Activated CD4-positive, alpha-beta T cell treated with anti-CD3 and anti-CD28 coated beads, Interleukin-2, Interleukin-4, amounts not matched to agents 100 ng/mL and 50 ng/mL, durations not matched to agents 16 hours and 8 hours (primary cell): ENCODE measurements around the gene THOC7.

Source experiments
- DNase-seq: peaks from one replicate; pipeline ENCODE4 v3.0.0-alpha.2; 2020; ENCODE audit warnings: low spot score

Gene THOC7

DNA sequence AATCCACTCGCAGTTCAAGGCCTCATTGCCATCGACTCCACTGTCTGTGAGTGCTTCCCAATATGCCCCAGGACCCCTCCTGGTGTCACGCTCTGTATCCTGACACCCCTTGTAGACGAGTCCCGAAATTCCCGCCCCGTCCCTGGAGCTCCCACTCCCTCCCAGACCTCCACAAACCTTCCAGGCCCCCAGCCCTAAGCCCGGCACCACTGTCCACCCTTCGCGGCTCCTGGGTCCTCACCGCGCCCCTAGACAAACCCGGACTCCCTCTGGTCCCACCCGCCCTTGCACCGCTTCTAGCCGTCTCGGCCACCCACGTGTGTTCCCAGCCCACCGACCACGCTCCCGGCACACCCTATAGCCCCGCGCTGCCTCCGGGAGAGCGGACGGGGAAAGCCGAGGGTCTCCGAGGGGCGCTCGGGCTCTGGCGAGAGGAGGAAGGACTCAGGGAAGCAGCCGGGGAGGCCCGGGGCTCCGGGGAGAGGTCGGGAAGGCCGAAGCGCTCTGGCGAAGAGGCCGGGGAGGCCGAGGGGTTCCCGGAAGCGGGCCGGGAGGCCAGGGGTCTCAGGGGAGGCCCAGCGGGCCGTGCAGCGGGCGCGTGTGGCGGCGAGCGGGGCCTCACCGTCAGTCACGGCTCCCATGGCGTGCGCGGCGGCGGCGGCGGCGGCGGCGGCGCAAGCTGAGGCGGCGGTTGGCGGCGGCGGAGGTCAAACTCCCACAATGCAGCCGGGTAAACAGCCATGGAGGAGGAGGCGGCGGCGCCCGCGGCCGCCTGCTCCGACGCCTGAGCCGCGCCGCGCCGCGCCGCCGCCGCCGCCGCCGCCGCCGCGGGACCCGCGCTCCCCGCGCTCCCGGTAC, at the start of gene THOC7, which contains the start of gene ATXN7:
Gene THOC7 (minus strand): TSS at position 656 of the 858 bp plus-strand sequence. CDS start 15 bp downstream, at position 641.
Gene ATXN7 (plus strand): TSS at position 718 of the 858 bp plus-strand sequence. CDS start 48,732 bp downstream, outside the sequence.
- peak; percentile 63 for DNase-seq

DNA sequence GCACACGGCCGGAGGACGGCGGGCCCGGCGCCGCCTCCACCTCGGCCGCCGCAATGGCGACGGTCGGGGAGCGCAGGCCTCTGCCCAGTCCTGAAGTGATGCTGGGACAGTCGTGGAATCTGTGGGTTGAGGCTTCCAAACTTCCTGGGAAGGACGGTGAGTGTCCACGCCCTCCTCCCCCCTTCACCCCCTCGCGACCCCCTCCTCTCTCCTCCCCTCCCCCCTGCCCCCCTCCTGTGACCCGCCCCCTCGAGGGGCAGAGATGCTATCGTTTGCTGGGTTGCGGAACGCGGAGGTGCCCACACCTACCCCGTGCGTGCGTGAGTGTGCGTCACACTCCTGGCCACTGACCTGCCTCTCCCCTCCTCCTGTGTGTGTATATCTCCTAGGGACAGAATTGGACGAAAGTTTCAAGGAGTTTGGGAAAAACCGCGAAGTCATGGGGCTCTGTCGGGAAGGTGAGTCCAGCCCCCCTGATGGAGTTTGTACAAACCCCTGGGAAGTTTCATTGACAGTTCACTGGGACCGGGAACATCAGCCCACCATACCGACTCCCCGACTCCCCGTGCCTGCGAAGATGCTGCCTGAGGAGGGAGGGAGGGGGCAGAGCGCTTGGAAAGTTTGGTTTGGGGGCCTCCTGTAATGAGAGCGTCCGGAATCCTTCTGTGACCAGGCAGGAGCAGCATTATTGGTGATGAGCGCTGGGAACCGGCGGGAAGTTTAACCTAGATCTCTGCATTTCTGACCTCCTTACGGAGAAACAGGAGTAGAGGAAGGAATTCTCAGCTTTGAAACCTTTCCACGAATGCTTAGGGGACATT, 49.4 kb upstream of the THOC7 start:
- DNase-seq = peak; percentile 34

DNA sequence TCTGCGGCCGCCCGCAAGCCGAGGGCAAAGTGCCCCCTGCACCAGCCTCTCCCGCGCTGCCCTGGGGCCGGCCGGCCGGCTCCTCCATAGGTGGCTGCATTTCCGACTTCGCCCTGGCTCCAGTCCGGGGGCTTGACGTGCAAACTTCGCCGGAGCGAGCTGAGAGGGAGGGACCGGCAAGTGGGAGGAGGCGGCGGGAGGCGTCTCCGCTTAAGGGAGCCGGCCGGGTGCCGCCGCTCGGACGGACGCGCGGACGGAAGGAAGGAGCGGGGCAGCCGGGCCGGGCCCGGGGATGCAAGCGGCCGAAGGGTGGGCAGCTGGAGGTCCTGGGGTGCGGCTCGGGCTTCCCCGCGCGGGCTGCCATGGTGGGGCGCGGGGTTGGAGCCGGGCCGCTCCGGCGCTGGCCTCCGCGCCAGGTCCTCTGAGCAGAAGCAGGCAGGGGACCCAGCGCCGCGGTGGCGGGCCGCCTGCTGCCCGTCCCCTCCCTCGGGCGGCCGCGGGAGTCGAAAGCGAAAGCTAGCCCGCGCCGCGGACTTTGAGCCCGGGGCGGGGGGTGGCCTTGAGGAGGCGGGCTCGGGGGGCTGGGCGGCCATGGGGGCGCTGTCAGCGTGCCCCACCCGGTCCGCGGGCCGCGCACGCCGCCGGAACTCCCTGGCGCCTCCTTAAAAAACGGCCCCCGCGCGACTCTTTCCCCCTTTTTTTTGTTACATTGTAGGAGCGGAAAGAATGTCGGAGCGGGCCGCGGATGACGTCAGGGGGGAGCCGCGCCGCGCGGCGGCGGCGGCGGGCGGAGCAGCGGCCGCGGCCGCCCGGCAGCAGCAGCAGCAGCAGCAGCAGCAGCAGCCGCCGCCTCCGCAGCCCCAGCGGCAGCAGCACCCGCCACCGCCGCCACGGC, 48.5 kb upstream of the THOC7 start, which contains the start of gene SCAANT1:
Gene SCAANT1 (minus strand): TSS at position 511 of the 895 bp plus-strand sequence.
- DNase-seq = peak; percentile 75

DNA sequence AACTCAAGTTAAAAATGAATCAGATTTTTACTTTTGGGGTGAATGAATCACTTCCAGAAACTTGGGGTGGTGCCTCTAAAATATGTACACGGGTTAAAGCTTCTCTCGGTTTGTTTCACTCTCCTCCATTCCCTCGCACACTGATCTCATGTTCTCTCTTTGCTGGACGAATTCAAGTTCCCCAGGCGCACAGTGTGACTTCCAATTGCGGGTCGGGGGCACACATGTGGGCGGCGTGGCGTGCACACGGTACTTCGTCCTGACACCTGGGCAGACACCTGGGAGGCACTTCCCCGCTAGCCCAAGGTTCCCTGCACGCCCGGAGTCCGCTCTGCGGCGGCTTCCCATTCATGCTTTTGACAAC, 47.9 kb upstream of the THOC7 start:
- peak; percentile 48 for DNase-seq

DNA sequence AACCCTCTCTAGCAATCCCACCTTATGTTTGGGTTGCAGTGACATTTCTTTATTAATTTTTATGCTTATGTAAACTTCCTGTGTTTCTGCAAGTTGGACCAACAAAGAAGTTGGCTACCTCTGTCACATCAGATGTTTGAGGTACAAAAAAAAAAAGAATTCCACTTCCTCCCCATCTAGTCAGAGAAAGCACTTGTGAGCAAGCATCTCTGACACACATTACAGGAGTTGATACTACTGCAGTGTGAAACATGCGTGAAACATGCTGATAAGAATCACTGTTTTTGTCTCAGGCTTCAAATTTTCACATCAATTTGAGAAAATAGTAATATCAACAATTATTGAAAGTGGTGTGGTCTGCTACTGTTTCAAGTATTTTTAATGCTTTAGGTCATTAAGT, 47.3 kb upstream of the THOC7 start:
- peak; percentile 50 for DNase-seq

DNA sequence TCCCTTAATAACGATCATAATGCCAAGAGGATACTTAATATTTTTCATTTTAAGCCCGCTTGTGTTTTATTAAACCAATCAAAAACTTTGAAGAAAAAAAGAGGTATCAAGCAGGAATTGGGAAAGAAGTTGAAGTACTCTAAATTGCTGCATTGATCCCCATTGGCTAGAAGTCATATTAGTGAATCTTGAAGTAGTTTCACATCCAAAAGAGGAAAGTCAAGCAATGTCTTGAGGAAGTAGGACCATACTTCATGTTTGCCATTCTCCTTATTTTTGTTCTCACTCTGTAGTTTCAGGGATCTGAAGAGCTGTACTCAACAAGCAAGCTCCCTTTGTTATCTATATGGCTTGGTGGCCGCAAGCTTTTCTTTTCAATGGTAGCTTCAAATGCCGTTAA, 46.4 kb upstream of the THOC7 start:
- no peak for DNase-seq

DNA sequence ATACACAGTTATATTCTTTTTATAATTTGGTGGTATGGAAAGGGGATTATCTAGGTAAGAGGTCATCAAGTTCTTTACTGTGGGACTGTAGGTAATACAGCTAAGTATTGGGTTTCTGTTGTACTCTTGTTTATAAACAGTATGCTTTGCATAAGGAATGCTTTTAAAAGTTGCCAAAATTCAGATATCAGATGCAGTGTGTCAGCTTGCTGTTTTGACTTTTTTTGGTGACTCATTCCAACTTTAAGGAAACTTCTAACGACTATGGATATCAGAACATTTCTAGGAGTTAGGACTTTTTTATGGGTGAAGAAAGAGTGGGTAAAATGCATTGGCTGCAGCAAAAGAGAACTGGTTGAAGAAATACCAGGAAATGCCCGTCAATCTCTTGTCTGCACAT, 45.8 kb upstream of the THOC7 start:
- no peak for DNase-seq

DNA sequence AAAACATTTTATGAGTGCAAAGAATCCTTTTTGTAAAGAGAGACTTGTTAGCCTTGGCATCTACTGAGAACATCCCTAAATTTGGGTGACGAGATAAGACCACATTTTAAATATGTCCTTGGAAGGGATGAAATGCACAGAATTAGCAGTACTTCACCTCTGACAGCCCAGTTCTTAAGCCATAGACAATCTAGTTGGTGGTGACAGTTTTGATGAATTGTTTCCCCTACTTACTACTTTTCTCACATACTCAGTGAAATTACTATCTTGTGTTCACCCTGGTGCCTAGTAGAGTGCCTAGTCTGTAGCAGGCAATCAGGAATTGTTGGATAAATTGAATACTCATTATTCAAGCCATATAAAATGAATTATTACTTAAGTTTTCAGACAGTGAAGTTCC, 45.2 kb upstream of the THOC7 start:
- no peak for DNase-seq

DNA sequence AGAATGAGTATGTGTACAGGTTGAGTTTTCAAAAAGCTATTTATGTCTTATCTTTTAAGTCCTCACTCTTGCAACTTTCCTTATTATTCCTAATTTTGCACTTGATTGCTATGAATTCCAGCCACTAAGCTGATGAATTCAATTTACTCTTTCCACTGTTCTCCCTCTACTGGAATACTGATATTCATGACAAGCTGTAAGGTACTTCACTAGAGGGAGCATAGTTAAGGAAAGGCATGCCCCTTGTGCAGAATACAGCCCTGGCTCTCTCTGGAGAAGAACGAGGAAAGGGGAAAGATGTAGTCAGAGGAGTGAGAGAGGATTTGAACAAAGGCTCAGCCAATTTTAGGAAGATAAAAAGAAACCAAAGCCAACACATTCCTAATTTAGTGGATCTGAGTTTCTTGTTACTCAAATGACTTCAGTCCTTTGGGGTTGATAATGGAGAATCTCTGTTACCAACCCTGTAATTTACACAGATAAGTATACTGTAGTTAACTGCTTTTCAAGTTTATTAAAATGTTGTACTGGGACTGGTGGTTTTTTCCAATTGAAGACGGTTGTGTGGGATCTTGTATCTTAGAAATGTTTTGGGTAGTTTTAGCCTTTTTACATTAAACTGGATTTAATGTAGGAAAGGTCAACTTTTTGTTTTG, 44.6 kb upstream of the THOC7 start:
- no peak for DNase-seq

DNA sequence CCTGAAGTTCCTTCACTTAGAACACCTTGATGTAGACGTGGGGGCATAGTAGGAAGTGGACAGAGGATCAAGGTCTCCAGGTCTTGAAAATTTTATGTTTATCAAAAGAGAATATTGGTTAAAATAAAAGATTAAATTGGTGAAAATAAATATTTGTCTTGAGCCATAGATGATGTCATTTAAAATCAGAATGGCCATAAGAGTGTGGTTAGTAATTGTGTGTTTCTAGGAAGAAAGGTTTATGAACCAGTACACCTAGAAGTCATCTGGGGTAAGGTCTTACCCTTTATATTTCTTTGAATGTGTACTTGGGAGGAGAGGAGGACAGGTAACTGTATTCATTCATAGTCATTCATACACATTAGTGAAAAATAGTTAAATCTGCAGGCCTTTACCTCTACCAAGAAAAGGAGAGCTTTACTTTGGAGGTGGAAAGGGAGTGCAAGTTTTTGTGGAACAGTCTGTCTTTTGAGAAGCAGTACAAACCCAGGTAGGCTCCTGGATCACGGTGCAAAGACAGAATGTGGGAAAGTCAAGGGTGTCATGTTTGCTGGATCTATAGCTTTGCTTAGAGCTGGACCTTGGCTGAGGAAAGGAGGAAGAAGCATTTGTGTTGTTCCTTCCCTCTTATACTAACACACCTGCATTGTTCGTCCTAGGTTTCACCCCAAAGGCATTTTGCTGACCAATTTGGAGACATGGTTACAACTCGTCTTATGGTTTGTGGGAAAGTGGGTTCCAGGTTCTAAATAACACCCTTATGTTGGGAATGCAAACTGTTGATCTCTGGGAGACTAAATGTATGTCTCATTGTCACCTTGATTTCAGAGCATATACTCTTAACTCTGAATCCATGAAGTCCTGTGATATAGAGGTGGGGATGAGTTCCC, 42.4 kb upstream of the THOC7 start:
- DNase-seq = no peak

DNA sequence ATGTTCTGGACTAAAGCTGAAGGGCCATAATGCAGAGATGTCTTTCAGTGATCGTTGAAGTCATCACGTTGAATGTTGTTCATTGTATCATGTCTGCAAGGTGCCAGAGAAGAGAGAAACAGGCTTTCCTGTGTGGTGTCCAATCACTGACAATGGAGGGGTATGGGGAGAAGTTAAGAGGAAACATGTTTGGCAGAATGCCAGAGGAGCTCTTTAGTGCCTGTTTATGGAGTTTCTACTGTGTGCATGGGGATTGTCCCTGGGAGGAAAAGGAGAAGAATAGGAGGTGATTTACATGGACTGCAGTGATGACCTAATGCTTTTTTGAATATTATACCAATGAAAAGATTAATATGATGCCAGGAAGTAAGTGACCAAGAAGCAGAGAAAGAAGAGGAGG, 36.9 kb upstream of the THOC7 start:
- DNase-seq = no peak

DNA sequence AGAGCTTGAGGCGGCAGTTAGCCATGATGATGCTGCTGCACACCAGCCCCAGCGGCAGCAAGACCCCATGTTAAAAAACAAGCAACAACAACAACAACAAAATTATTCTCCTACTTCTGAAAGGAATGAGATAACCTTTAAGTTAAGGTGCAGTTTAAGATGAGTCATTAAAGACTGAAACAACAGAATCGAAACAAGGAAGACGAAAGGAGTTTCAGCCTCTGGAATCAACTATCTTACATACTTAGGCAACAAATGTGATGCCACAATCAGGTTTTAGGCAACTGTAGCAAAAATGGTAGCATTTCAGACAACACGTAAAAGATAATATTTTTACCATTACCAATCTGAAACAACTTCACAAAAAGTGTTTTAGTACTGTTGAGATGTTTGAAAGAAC, 36.4 kb upstream of the THOC7 start:
- DNase-seq = no peak

DNA sequence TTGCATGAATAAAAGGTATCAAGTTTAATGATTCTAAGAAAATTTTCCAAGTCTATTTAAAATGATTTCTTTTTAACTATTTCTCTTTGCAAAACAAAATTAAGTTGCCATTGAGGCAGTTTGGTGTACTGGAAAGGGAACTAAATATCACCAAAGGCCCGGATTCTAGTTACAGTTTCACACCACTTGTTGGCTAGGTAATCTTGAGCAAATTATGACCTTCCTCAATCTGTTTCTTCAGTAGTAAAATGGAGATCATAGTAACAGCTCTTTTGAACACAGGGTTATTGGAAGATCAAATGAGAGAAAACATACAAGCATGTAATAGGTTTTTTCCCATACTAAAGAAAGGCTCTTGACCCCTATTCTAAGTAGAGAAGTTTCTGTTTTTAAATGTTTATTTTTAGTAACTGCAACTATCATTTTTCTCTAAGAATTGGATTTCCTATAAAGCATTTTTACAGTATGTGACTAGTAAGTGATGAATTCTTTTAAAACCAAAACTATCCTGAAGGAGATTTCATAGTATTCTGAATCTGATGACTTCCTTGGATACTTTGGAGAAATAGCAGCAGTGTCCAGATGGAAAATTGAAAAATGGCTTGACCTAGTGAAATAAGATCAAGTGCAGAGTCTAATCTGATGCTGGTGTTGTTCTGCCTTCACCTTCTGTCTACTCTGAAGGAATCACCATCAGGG, 32.9 kb upstream of the THOC7 start:
- DNase-seq = no peak

DNA sequence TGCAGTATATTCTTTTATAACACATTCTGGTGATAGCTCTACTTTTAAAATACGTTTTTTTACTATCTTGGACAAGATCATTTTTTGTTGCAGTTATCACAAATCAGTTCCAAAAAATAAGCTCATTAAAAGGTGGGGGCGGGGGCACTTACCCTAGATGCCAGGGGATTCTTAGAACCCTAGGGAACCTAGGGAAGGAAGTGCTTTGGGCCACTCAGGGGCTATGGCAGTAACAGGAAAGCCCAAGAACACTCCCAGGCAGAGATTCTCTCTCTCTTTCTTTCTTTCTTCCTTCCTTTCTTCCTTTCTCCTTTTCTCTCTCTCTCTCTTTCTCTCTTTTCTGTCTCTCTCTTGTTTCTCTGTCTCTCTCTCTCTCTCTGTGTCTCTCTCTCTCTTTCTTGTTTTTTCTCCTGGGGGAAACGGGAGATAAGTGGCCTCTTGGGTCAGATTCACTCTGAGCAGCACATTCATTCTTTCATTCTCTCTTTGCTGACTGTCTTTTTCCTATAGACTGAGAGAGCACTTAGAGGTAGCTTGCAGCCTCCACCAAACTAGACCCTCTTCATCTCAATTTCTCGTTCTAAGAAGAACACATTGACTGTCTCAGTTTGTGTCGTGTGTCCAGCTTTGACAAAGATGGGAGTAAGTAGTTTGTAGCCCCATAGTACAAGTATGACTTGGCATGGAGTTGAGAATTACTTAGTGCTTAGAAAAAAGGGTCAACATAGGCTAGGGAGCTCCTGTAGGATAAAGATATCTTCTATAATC, 32.0 kb upstream of the THOC7 start:
- DNase-seq = peak; percentile 30

DNA sequence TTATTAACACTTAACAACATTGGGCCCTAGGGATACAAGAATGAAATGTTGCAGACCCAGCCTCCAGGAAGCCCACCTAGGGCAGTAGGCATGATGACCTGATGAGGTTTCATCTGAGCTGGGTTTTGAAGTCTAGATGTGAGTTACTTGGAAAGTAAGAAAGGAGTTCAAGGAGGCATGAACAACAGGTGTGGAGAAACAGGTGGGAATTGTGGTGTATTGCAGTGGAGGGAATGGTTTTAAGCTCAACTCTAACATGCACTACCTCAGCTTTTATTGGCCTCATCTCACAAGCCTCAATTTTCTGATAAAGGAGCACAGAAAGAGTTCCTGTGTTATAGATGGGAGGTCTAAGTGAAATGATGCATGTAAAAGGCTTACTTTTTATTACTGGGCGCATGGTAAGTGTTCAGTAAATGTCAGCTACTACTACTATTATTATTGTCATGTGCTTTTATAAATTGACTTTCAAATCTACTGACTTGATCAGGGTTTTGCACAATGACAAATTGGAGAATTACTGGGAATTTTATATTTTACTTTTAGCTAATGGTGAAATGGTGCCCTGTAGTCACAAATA, 29.3 kb upstream of the THOC7 start:
- DNase-seq = no peak

DNA sequence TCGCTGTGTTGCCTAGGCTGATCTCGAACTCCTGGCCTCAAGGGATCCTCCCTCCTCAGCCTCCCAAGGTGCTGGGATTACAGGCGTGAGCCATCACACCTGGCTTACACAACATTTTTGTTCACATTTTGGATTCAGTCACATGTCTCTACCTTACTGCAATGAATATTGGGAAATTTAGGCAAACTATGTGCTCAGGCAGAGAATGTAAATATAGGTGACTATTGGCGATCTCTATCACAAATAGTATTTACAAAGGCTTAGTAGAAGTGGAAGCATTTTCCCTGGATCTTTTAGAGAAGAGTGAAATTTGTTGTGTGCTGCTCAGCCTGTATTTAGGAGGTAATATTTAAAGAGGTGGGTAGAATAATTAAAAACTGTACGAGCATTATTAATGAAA, 27.9 kb upstream of the THOC7 start:
- no peak for DNase-seq

DNA sequence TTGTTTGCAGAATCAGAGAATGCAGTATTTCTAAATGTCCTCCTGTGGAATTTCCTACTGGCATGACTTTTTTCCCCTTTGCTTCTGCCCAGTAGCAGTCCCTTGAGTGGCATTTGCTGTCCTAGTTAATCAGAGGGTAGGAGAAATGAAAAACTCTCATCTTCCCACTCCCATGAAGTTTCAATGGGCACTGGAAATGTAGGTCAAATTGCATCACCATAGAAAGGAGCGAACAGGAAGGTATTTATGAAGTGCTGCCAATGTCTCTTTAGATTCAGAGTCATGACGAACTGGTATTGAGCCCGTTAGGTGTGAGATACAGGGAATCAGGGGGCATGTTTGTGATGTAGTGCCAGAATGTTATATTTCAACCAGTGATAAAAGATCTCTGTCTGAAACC, 23.3 kb upstream of the THOC7 start:
- DNase-seq = no peak

DNA sequence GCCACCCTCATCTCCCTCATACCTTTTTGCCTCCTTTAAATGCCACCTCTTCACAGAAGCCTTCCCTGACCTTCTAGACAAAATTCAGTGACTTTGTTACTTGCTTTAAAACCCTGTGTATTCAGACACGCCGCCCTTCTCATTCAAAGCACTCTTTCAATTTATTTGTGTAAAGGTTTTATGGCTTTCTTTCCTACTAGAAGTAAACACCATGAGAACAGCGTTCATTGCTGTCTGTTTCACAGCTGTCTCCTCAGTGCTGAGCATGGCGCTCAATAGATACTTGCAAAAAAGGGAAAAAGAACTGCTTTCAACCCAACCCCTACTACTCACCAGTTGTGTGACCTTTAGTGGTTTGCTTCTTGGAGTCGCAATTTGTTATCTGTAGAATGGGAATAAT, 17.0 kb upstream of the THOC7 start:
- no peak for DNase-seq
